Measurements from ENCODE around the gene PPIE.

The PPIE gene

DNA sequence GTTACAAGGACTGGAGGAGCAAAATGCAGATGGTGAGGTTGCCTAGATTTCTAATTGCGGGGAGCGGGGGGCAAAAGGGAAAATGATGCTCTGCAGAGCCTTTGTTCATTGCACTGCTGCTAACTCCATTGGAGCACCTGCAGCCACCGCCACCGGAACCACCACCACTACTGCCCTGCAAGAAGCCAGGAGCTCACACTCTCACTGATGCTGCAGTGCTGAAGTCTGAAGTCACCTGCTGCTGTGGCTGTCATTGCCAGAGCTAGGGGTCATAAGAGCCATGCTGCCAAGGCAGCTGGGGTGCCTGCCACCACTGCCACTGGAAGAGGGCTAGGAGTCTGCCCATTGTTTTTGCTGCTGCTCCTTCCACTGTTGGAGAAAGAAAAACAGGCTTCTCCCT lies 40.1 kb upstream of the PPIE start:
- H3K4me1 ChIP-seq (ENCODE audit: control insufficient read depth, insufficient read depth, low read length, unreplicated experiment) = no peaks in the 10 kb centered on the region
- H3K4me3 ChIP-seq (ENCODE audit: low read depth, low read length) = no peak overlapping the region
- H3K27ac ChIP-seq (ENCODE audit: low read depth, low read length) = no peak overlapping the region
- H3K36me3 ChIP-seq (ENCODE audit: insufficient read depth, low read length) = no peaks in the 10 kb centered on the region
- no peak overlapping the region for H2AFZ ChIP-seq (ENCODE audit: low read length, unreplicated experiment)
- peaks cover 64% of the 10 kb centered on the region for H3K27me3 ChIP-seq (ENCODE audit: insufficient read depth, low read length)
- H3K79me2 ChIP-seq (ENCODE audit: control insufficient read depth, insufficient read depth, low read length, unreplicated experiment) = no peaks in the 10 kb centered on the region

- no peak overlapping the region for H2AFZ ChIP-seq (ENCODE audit: low read length, unreplicated experiment)
- H3K36me3 ChIP-seq (ENCODE audit: insufficient read depth, low read length) = no peaks in the 10 kb centered on the region
- H3K4me1 ChIP-seq (ENCODE audit: control insufficient read depth, insufficient read depth, low read length, unreplicated experiment) = no peaks in the 10 kb centered on the region
- H3K27me3 ChIP-seq (ENCODE audit: insufficient read depth, low read length) = peaks cover 55% of the 10 kb centered on the region
- H3K79me2 ChIP-seq (ENCODE audit: control insufficient read depth, insufficient read depth, low read length, unreplicated experiment) = no peaks in the 10 kb centered on the region
- H3K27ac ChIP-seq (ENCODE audit: low read depth, low read length) = no peak overlapping the region
- no peak overlapping the region for H3K4me3 ChIP-seq (ENCODE audit: low read depth, low read length)
Observed at GRCh38 chr1:39699419-39699818, 39.3 kb upstream of the PPIE start.

GRCh38 chr1:39700348-39700747 lies 38.3 kb upstream of the PPIE start:
- no peaks in the 10 kb centered on the region for H3K79me2 ChIP-seq (ENCODE audit: control insufficient read depth, insufficient read depth, low read length, unreplicated experiment)
- H3K27me3 ChIP-seq (ENCODE audit: insufficient read depth, low read length) = peaks cover 46% of the 10 kb centered on the region
- no peaks in the 10 kb centered on the region for H3K4me1 ChIP-seq (ENCODE audit: control insufficient read depth, insufficient read depth, low read length, unreplicated experiment)
- H3K36me3 ChIP-seq (ENCODE audit: insufficient read depth, low read length) = no peaks in the 10 kb centered on the region
- no peak overlapping the region for H2AFZ ChIP-seq (ENCODE audit: low read length, unreplicated experiment)
- no peak overlapping the region for H3K27ac ChIP-seq (ENCODE audit: low read depth, low read length)
- no peak overlapping the region for H3K4me3 ChIP-seq (ENCODE audit: low read depth, low read length)

- Histone ChIP-seq H3K79me2 (ENCODE audit: control insufficient read depth, insufficient read depth, low read length, unreplicated experiment) (no peaks in the 10 kb centered on the region), H2AFZ (ENCODE audit: low read length, unreplicated experiment) (no peak overlapping the region), H3K36me3 (ENCODE audit: insufficient read depth, low read length) (no peaks in the 10 kb centered on the region), H3K4me1 (ENCODE audit: control insufficient read depth, insufficient read depth, low read length, unreplicated experiment) (no peaks in the 10 kb centered on the region), H3K27ac (ENCODE audit: low read depth, low read length) (no peak overlapping the region), H3K27me3 (ENCODE audit: insufficient read depth, low read length) (peaks cover 41% of the 10 kb centered on the region), H3K4me3 (ENCODE audit: low read depth, low read length) (peak overlapping the region; percentile 51; the same call in 1 of the 2 replicates)
Observed at GRCh38 chr1:39701049-39701439, 37.6 kb upstream of the PPIE start.

- Histone ChIP-seq H3K79me2 (ENCODE audit: control insufficient read depth, insufficient read depth, low read length, unreplicated experiment) (no peaks in the 10 kb centered on the region), H2AFZ (ENCODE audit: low read length, unreplicated experiment) (no peak overlapping the region), H3K4me3 (ENCODE audit: low read depth, low read length) (no peak overlapping the region), H3K4me1 (ENCODE audit: control insufficient read depth, insufficient read depth, low read length, unreplicated experiment) (no peaks in the 10 kb centered on the region), H3K27ac (ENCODE audit: low read depth, low read length) (no peak overlapping the region), H3K27me3 (ENCODE audit: insufficient read depth, low read length) (peaks cover 7% of the 10 kb centered on the region; the same call in 1 of the 2 replicates), H3K36me3 (ENCODE audit: insufficient read depth, low read length) (no peaks in the 10 kb centered on the region)
Observed at GRCh38 chr1:39704757-39705156, 33.9 kb upstream of the PPIE start.

DNA sequence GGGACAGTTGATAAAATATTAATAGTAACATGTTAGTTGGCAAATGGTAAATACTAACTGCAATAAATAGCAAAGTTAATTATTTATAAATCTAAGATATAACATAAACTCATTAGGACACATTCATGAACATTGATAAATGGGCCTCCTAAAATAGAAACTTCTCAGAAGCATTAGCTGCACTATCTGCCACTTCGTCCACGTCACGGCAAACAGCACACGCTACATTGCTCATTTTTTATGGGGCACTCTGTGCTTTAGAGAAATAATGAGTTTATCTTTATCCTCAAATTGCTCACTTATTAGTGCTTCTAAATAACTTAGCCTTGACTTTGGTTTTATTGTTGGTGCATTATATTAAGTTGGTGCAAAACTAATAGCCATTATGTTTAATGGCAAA lies 31.2 kb upstream of the PPIE start:
- no peaks in the 10 kb centered on the region for H3K27me3 ChIP-seq (ENCODE audit: insufficient read depth, low read length)
- no peak overlapping the region for H3K4me3 ChIP-seq (ENCODE audit: low read depth, low read length)
- H3K36me3 ChIP-seq (ENCODE audit: insufficient read depth, low read length) = no peaks in the 10 kb centered on the region
- no peak overlapping the region for H3K27ac ChIP-seq (ENCODE audit: low read depth, low read length)
- no peaks in the 10 kb centered on the region for H3K79me2 ChIP-seq (ENCODE audit: control insufficient read depth, insufficient read depth, low read length, unreplicated experiment)
- H2AFZ ChIP-seq (ENCODE audit: low read length, unreplicated experiment) = no peak overlapping the region
- no peaks in the 10 kb centered on the region for H3K4me1 ChIP-seq (ENCODE audit: control insufficient read depth, insufficient read depth, low read length, unreplicated experiment)

GRCh38 chr1:39711104-39711965 lies 27.3 kb upstream of the PPIE start:
- Histone ChIP-seq H3K36me3 (ENCODE audit: insufficient read depth, low read length) (no peaks in the 10 kb centered on the region), H3K27ac (ENCODE audit: low read depth, low read length) (no peak overlapping the region), H3K79me2 (ENCODE audit: control insufficient read depth, insufficient read depth, low read length, unreplicated experiment) (no peaks in the 10 kb centered on the region), H2AFZ (ENCODE audit: low read length, unreplicated experiment) (no peak overlapping the region), H3K4me1 (ENCODE audit: control insufficient read depth, insufficient read depth, low read length, unreplicated experiment) (no peaks in the 10 kb centered on the region), H3K27me3 (ENCODE audit: insufficient read depth, low read length) (peaks cover 22% of the 10 kb centered on the region), H3K4me3 (ENCODE audit: low read depth, low read length) (no peak overlapping the region)

DNA sequence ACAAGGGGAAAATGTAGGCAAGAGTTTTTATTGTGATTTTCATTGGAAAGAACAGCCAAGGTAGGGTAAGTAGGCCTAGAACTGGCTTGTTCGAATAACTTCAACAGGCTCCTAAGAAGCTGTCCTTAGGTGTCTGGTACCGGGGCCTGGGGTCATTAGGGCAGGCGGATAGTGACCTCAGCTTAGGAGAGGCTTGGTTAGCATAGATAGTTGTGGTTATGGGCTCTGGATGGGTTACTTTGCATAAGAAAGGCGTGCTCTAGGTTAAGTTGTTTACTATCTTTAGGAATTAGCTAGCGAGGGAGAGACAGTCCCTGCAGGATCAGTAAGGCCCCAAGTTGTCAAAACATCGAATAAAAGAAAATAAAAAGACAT lies 26.7 kb upstream of the PPIE start:
- H2AFZ ChIP-seq (ENCODE audit: low read length, unreplicated experiment) = no peak overlapping the region
- peaks cover 28% of the 10 kb centered on the region for H3K27me3 ChIP-seq (ENCODE audit: insufficient read depth, low read length)

GRCh38 chr1:39713557-39713956 lies 25.1 kb upstream of the PPIE start:
- H3K36me3 ChIP-seq (ENCODE audit: insufficient read depth, low read length) = no peaks in the 10 kb centered on the region
- no peaks in the 10 kb centered on the region for H3K79me2 ChIP-seq (ENCODE audit: control insufficient read depth, insufficient read depth, low read length, unreplicated experiment)
- H3K27me3 ChIP-seq (ENCODE audit: insufficient read depth, low read length) = peaks cover 43% of the 10 kb centered on the region
- no peak overlapping the region for H3K4me3 ChIP-seq (ENCODE audit: low read depth, low read length)
- no peaks in the 10 kb centered on the region for H3K4me1 ChIP-seq (ENCODE audit: control insufficient read depth, insufficient read depth, low read length, unreplicated experiment)
- no peak overlapping the region for H2AFZ ChIP-seq (ENCODE audit: low read length, unreplicated experiment)
- no peak overlapping the region for H3K27ac ChIP-seq (ENCODE audit: low read depth, low read length)

More for the DNA sequence above, 26.7 kb upstream of the PPIE start:
- Histone ChIP-seq H3K4me3 (ENCODE audit: low read depth, low read length) (no peak overlapping the region), H3K27ac (ENCODE audit: low read depth, low read length) (no peak overlapping the region), H3K79me2 (ENCODE audit: control insufficient read depth, insufficient read depth, low read length, unreplicated experiment) (no peaks in the 10 kb centered on the region), H3K36me3 (ENCODE audit: insufficient read depth, low read length) (no peaks in the 10 kb centered on the region), H3K4me1 (ENCODE audit: control insufficient read depth, insufficient read depth, low read length, unreplicated experiment) (no peaks in the 10 kb centered on the region)

DNA sequence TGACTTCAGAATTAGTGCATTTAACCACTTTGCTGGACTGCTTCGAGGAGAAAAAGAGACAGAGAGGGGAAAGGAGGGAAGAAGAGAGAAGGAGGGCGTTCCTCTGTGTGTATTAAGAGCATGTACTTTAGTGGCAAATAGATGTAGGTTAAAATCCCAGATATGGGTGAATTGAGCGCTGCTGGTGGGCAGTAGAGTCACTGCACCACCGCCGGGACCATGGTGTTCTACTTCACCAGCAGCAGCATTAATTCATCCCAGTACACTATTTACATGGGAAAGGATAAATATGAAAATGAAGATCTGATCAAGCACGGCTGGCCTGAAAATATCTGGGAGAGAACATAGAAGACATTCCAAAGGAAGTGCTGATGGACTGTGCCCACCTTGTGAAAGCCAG lies 20.9 kb upstream of the PPIE start:
- H3K27me3 ChIP-seq (ENCODE audit: insufficient read depth, low read length) = peaks cover 43% of the 10 kb centered on the region
- H2AFZ ChIP-seq (ENCODE audit: low read length, unreplicated experiment) = no peak overlapping the region
- no peak overlapping the region for H3K27ac ChIP-seq (ENCODE audit: low read depth, low read length)
- no peaks in the 10 kb centered on the region for H3K4me1 ChIP-seq (ENCODE audit: control insufficient read depth, insufficient read depth, low read length, unreplicated experiment)
- no peak overlapping the region for H3K4me3 ChIP-seq (ENCODE audit: low read depth, low read length)
- no peaks in the 10 kb centered on the region for H3K79me2 ChIP-seq (ENCODE audit: control insufficient read depth, insufficient read depth, low read length, unreplicated experiment)
- no peaks in the 10 kb centered on the region for H3K36me3 ChIP-seq (ENCODE audit: insufficient read depth, low read length)
